Measurements from ENCODE around the gene FXYD1. TPM values are rescaled to one million over a fixed set of nuclear protein-coding genes. Genes with fewer than 3 reads are reported as not detected.
"Not testable (repeated sequence)": the region's sequence is repeated elsewhere in the genome, so short reads cannot be mapped to it uniquely, and the experiment has no call there.

Gene FXYD1
- total RNA-seq, 2 donors from 2014 or later: 1.6 to 9.1 TPM

DNA sequence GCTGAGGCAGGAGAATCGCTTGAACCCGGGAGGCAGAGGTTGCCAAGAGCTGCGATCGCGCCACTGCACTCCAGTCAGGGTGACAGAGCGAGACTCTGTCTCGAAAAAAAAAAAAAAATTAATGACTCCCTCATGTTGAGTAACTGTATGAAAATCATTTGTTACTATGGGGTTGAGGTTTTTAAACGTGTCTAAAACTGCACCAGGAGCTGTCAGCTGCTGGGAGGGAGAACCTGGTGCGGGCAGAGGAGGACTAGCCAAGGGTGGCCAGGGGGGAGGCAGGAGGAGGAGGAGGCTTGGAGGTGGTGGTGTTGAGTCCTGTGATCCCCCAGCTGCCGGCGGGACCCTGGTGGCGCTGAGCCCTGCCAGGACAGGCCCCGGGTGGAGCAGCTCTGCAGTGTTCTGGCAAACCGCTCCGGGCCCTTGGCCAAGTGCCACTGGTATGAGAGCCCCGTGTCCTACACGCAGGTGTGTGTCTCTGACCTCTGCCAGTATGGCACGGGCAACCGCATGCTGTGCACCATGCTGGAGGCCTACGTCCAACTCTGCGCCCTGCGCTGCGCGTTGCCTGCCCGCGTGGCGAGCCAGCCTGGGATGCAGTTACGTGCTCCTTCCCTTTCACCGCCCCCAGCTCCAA lies 40.1 kb upstream of the FXYD1 start:
- H3K36me3 ChIP-seq (replicated peaks in 1 of 2; ENCODE audit: insufficient read depth in 1 of 2, low read depth in 2 of 2): no peaks in the 10 kb centered on the region
- peaks cover 12% of the 10 kb centered on the region for H3K4me1 ChIP-seq
- peak; percentile 91 for ATAC-seq
- no peaks in the 10 kb centered on the region for H3K27me3 ChIP-seq
- no peaks in the 10 kb centered on the region for H3K9me3 ChIP-seq
- H3K4me3 ChIP-seq: no peak overlapping the region
- H3K27ac ChIP-seq: peak overlapping the region; percentile 34 to 65 (median 63)
- WGBS, 2 donors: 42 to 47% methylated on average over 11 to 29 of the region's 29 CpGs
- intact Hi-C loops (cut with DNase I): no loop called here
- peak; percentile 88 to 95 (median 92) for DNase-seq
- TF ChIP-seq, protein P1, sequence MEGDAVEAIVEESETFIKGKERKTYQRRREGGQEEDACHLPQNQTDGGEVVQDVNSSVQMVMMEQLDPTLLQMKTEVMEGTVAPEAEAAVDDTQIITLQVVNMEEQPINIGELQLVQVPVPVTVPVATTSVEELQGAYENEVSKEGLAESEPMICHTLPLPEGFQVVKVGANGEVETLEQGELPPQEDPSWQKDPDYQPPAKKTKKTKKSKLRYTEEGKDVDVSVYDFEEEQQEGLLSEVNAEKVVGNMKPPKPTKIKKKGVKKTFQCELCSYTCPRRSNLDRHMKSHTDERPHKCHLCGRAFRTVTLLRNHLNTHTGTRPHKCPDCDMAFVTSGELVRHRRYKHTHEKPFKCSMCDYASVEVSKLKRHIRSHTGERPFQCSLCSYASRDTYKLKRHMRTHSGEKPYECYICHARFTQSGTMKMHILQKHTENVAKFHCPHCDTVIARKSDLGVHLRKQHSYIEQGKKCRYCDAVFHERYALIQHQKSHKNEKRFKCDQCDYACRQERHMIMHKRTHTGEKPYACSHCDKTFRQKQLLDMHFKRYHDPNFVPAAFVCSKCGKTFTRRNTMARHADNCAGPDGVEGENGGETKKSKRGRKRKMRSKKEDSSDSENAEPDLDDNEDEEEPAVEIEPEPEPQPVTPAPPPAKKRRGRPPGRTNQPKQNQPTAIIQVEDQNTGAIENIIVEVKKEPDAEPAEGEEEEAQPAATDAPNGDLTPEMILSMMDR (IDR thresholded peaks at IDR 0.05): peak in 1 of 7 experiments; percentile 4
- TF ChIP-seq POLR2A (IDR thresholded peaks at IDR 0.05): peak in 1 of 3 donors; percentile 16

DNA sequence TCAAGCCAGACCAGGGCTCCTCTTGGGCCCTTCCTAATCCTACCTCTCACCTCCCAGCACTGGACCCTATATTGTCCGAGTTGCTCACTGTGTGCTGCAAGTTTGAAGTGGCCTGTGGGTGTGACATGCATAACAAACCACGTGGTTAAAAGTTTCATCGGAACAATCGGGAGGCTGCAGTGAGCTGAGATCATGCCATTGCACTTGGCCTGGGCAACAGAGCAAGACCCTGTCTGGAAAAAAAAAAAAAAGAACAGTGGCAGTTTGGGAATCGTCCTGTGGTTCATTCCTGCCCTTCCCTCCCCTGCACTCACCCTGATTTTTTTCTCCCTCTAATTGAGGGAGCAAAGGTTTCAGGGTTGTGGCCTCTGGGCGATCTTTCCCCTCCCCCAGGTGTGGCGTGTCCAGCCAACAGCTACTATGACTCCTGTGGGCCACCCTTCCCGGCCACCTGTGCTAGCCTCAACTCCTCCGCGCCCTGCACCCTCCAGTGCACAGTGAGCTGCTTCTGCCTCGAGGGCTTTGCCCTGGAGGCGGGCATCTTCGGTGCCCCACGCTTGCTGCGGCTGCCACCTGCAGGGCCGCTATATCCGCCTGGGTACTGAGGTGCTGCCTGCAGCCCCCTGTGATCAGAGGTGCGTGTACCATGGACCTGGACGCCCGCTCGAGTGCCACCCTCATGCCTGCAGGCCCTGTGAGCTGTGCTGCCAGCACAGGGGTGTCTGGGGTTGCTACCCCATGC lies 39.3 kb upstream of the FXYD1 start:
- H3K27ac ChIP-seq: peak overlapping the region in 2 of 4 donors; percentile 63
- ATAC-seq (no peak), DNase-seq (no peak)
- no peaks in the 10 kb centered on the region for H3K27me3 ChIP-seq
- H3K4me3 ChIP-seq: no peak overlapping the region
- no peaks in the 10 kb centered on the region for H3K9me3 ChIP-seq
- H3K36me3 ChIP-seq (replicated peaks in 1 of 2; ENCODE audit: insufficient read depth in 1 of 2, low read depth in 2 of 2): no peaks in the 10 kb centered on the region
- peaks cover 12% of the 10 kb centered on the region for H3K4me1 ChIP-seq
- 85 to 86% methylated on average over 10 to 20 of the region's 21 CpGs for WGBS, 2 donors
- intact Hi-C loops (cut with DNase I): no loop called here
- no peak for TF ChIP-seq POLR2A (IDR thresholded peaks at IDR 0.05)
- TF ChIP-seq, protein P1 (IDR thresholded peaks at IDR 0.05): no peak

DNA sequence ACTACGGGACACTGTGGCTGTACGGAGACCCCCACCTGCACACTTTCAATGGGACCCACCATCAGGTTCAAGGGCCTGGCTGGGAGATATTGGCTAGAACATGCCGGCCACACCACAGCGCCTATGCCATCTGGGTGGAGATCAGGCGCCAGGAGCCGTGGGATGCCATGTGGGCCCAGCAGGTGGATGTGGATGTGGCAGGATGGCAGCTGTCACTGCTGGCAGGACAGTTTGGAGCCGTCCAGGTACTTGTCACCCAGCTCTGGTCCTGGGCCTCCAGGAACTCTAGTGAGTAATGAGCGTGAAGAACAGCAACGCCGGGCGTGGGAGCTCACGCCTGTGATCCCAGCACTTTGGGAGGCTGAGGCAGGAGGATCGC lies 38.7 kb upstream of the FXYD1 start:
- Histone ChIP-seq H3K9me3 (no peaks in the 10 kb centered on the region), H3K36me3 (replicated peaks in 1 of 2; ENCODE audit: insufficient read depth in 1 of 2, low read depth in 2 of 2) (no peaks in the 10 kb centered on the region), H3K4me3 (no peak overlapping the region), H3K27me3 (no peaks in the 10 kb centered on the region), H3K4me1 (peaks cover 12% of the 10 kb centered on the region), H3K27ac (no peak overlapping the region)
- WGBS, 2 donors: 91 to 94% methylated on average over 9 to 13 of the region's 13 CpGs
- TF ChIP-seq POLR2A (IDR thresholded peaks at IDR 0.05): no peak
- TF ChIP-seq, protein P1 (IDR thresholded peaks at IDR 0.05): no peak
- ATAC-seq (no peak), DNase-seq (no peak)
- intact Hi-C loops (cut with DNase I): no loop called here

DNA sequence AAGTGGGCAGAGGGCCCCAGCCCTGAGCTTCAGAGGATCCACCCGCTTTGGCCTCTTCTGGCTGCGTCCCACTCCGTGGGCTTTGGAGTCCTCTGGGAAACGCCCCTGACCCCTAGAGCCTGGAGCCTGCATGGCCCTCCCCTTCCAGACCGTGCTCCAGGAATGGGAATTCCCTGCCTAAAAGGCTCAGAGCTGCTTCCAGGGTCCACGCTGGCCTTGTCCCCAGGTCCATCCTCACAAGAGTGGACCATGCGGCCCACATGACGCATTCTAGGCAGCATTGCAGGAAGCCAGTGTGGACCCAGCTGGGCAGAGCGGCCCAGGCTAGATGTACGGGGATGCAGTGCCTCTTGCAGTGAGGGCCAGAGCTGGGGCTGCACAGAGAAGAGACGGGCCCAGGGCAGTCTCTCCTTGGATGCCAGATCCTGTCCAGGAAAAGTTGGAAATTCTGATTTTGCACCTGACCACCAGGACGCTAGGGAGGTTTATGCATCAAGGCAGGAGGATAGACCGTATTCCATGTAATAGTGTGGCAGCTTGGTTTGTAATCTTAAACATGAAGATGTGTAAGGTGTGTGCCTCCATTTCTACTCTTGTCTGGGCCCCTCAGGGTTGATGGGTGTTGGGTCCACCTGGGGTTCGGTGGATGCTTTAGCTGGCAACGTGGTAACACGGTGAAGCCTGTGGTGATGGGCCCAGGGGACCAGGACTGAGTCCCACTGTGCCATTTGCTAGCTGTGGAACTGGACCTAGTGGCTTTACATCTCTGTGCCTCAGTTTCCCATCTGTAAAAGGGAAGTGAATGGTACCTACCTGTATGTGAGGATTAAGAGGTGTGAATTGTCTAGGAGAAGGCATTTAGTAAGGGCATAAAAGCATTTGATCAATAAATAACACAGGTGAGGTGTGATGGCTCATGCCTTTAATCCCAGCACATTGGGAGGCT lies 37.8 kb upstream of the FXYD1 start:
- intact Hi-C loops (cut with DNase I): no loop called here
- Histone ChIP-seq H3K9me3 (no peaks in the 10 kb centered on the region), H3K4me1 (peaks cover 12% of the 10 kb centered on the region), H3K36me3 (replicated peaks in 1 of 2; ENCODE audit: insufficient read depth in 1 of 2, low read depth in 2 of 2) (no peaks in the 10 kb centered on the region), H3K27me3 (no peaks in the 10 kb centered on the region), H3K27ac (no peak overlapping the region), H3K4me3 (no peak overlapping the region)
- TF ChIP-seq, protein P1 (IDR thresholded peaks at IDR 0.05): no peak
- TF ChIP-seq POLR2A (IDR thresholded peaks at IDR 0.05): no peak
- DNase-seq (no peak), ATAC-seq (no peak)
- 84 to 86% methylated on average over 10 to 16 of the region's 16 CpGs for WGBS, 2 donors

DNA sequence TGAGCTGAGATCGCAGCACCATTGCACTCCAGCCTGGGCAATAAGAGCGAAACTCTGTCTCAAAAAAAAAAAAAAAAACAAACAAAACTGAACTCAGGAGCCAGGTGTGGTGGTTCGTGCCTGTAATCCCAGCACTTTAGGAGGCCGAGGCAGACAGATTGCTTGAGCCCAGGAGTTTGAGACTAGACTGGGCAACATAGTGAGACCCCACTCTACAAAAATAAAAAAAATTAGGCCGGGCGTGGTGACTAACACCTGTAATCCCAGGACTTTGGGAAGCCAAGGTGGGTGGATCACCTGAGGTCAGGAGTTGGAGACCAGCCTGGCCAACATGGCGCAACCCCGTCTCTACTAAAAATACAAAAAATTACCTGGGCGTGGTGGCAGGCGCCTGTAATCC lies 36.7 kb upstream of the FXYD1 start:
- peaks cover 12% of the 10 kb centered on the region for H3K4me1 ChIP-seq
- DNase-seq; H3K9me3 ChIP-seq; H3K4me3 ChIP-seq; ATAC-seq; H3K27me3 ChIP-seq; H3K27ac ChIP-seq; intact Hi-C loops (cut with DNase I); H3K36me3 ChIP-seq (replicated peaks in 1 of 2; ENCODE audit: insufficient read depth in 1 of 2, low read depth in 2 of 2): not testable (repeated sequence)
- WGBS, 2 donors: 91% methylated on average over 10 of the region's 10 CpGs

DNA sequence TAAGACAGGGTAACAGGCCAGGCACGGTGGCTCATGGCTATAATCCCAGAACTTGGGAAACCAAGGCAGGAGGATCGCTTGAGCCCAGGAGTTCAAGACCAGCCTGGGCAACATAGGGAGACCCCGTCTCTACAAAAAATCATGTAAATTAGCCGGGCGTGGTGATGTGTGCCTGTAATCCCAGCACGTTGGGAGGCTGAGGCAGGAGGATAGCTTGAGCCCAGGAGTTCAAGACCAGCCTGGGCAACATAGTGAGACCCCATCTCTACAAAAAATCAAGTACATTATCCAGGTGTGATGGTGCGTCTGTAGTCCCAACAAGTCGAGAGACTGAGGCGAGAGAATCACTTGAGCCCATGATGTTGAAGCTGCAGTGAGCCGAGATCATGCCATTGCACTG lies 35.0 kb upstream of the FXYD1 start:
- ATAC-seq; DNase-seq; H3K9me3 ChIP-seq; H3K36me3 ChIP-seq (replicated peaks in 1 of 2; ENCODE audit: insufficient read depth in 1 of 2, low read depth in 2 of 2); intact Hi-C loops (cut with DNase I); H3K4me3 ChIP-seq; H3K27ac ChIP-seq; H3K27me3 ChIP-seq: not testable (repeated sequence)
- 76 to 86% methylated on average over 7 to 10 of the region's 10 CpGs for WGBS, 2 donors
- H3K4me1 ChIP-seq: peaks cover 13% of the 10 kb centered on the region
